GM12892 (cell line): ENCODE data around the gene SORCS1.
"Not testable (repeated sequence)": the region's sequence is repeated elsewhere in the genome, so short reads cannot be mapped to it uniquely, and the experiment has no call there.

ENCODE experiments used
- DNase-seq: peaks from one replicate; pipeline ENCODE4 v3.0.0; 2011; ENCODE audit not compliant: insufficient read length
- FAIRE-seq: peaks from 2 replicates; lab custom pipeline; 2011; peaks lifted over from hg19 to GRCh38; lab: Jason Lieb, UNC
- POLR2A ChIP-seq: IDR thresholded peaks from 2 replicates; pipeline ENCODE4 v1.6.1; 2011; ENCODE audit warnings: low read depth, low read length, control low read depth
- POLR2AphosphoS5 ChIP-seq: IDR thresholded peaks from 2 replicates; pipeline ENCODE4 v1.6.1; 2011; ENCODE audit warnings: low read depth, low read length, control low read depth
- TAF1 ChIP-seq: IDR thresholded peaks from 2 replicates; pipeline ENCODE4 v1.6.1; 2011; ENCODE audit warnings: low read depth, mild to moderate bottlenecking, control low read depth, low read length, borderline replicate concordance

Gene SORCS1

DNA sequence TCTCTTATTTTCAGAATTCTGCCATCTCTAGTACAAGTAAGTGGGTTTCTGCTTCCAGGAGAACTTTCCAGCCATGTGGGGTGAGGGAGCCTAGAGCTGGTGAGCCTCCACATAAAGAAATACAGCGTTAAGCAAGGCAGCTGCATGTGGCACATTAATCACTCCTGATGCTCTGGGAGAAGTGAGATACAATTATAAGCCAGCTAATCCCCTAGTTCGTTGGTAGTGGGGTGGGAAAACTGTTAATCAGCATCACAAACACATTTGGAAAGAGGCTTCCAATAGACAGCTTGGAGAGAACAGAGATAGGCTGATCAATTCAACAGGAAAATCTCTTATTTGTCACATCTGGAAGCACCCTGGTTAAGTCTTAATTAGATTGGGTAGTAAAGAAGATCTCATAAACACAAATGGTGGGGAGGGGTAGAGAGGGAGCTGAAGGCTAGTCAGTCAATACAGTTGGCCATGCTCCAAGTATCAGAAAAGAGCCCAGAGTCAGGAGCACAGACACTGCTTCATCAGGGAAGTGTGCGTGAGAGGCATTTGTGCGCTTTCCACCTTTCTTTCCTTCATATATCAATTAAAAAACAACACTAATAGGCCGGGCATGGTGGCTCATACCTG lies 130.6 kb downstream of the SORCS1 start:
- DNase-seq: no peak
- TF ChIP-seq POLR2AphosphoS5 (no peak), TAF1 (no peak), POLR2A (no peak)
- FAIRE-seq: no peak

- TF ChIP-seq POLR2AphosphoS5 (no peak), POLR2A (no peak)
- no peak for DNase-seq
- no peak for FAIRE-seq
These were observed 131.7 kb downstream of the SORCS1 start for GRCh38 chr10:107032700-107033401.

- TF ChIP-seq POLR2A: no peak
- no peak for TF ChIP-seq POLR2AphosphoS5
- FAIRE-seq (no peak), DNase-seq (no peak)
These were observed 132.4 kb downstream of the SORCS1 start for GRCh38 chr10:107031931-107032699.

- FAIRE-seq (no peak), DNase-seq (no peak)
- TF ChIP-seq POLR2A: no peak
- TF ChIP-seq TAF1: no peak
- TF ChIP-seq POLR2AphosphoS5: no peak
These were observed 136.3 kb downstream of the SORCS1 start for GRCh38 chr10:107028236-107028635.

- no peak for FAIRE-seq
- no peak for TF ChIP-seq TAF1
- no peak for TF ChIP-seq POLR2AphosphoS5
- no peak for TF ChIP-seq POLR2A
- no peak for DNase-seq
These were observed 138.8 kb downstream of the SORCS1 start for GRCh38 chr10:107025676-107026075.

DNA sequence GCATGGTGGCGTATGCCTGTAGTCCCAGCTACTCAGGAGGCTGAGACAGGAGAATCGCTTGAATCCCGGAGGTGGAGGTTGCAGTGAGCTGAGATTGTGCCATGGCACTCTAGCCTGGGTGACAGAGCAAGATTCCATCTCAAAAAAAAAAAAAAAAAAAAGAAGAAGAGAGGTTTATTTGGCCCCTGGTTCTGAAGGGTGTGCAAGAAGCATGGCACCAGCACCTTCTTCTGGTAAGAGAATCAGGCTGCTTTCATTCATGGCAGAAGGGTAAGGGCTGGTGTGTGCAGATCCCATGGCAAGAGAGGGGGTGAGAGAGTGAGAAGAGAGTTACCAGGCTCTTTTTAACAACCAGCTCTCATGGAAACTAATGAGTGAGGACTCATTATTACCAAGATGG lies 140.5 kb downstream of the SORCS1 start:
- not testable (repeated sequence) for FAIRE-seq, DNase-seq

DNA sequence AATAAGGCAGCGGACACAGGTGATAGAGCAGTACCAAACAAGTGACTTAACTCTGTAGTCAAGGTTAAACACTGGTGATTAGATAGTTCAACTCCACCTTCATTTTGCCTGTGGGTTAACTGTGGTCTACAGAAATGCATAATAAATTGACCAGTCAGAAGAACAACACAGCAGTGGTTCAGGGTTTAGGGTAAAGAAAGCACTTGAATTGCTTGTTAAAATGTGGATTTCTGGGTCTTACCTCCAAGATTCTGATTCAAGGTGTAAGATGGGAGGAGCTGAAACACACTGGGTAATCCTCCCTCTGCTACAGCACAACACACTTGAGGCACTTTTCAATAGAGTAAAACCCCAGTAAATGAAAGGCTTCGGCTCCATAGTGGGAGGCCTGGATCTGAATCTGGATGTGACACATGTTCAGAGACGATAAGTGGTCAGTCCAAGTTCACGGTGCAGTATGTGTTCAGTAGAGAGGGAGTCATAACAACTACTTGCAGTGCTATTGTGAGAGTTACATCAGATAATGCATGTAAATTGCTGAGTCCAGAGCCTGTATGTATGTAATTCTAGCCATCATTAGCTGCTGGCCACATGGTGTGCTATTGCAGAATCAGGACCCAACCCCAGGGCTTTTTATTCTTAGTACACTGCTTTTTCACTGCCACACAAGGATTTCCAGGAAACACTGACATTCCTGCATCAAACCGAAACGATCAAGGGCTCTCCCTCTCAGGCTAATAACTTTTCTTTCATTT lies 141.7 kb downstream of the SORCS1 start:
- DNase-seq (no peak), FAIRE-seq (no peak)
- TF ChIP-seq POLR2AphosphoS5 (no peak), POLR2A (no peak), TAF1 (no peak)

DNA sequence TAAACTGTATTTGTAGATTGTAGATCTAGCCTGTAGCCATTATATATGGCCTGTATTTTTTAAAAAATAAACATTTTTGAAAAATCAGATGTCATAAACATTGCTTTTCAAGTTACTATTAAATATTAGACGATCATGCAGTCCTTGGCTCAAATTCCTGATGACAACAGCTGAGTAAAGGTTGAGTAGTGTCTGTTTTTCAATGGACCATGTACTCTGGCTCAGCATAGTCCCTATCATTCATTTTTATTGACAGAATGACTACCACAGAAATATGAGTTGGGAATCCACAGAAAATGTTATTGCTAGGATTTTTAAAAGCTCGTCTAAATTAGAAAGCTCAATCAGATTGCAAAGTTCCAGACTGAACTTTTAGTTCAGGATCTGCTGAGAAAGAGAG lies 145.4 kb downstream of the SORCS1 start:
- FAIRE-seq: no peak
- DNase-seq: no peak
- TF ChIP-seq POLR2AphosphoS5 (no peak), POLR2A (no peak), TAF1 (no peak)

- no peak for TF ChIP-seq POLR2A
- TF ChIP-seq TAF1: no peak
- no peak for TF ChIP-seq POLR2AphosphoS5
- DNase-seq (no peak), FAIRE-seq (no peak)
These were observed 151.1 kb downstream of the SORCS1 start for GRCh38 chr10:107013258-107014006.

GRCh38 chr10:107011992-107012391 lies 152.5 kb downstream of the SORCS1 start:
- no peak for TF ChIP-seq TAF1
- DNase-seq: no peak
- FAIRE-seq: no peak

DNA sequence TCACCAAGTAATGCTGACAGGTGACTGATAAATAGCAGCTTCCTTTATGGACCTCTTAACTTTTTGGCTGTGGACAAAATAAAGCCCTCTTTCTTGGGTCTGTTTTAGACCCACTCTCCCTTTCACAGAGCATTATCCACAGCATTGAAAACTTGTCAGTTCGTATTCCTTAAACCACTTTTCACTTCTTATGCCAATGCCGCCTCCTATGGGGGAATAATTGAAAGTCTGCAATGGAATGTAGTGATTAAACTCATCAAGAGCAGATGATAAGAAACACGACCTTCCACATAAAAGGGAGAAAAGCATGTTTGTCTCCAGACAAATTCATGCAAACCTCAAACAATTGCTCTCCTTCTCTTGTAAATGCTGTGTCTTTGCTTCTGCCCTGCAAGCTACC lies 153.4 kb downstream of the SORCS1 start:
- no peak for TF ChIP-seq TAF1
- no peak for TF ChIP-seq POLR2A
- no peak for TF ChIP-seq POLR2AphosphoS5
- FAIRE-seq (no peak), DNase-seq (no peak)
